Fibroblast of skin of abdomen (primary cell): ENCODE data around the gene SSH3.

Experiments used
- DNase-seq: peaks from one replicate; pipeline ENCODE4 v3.0.0-alpha.2; 2013

SSH3 gene

DNA sequence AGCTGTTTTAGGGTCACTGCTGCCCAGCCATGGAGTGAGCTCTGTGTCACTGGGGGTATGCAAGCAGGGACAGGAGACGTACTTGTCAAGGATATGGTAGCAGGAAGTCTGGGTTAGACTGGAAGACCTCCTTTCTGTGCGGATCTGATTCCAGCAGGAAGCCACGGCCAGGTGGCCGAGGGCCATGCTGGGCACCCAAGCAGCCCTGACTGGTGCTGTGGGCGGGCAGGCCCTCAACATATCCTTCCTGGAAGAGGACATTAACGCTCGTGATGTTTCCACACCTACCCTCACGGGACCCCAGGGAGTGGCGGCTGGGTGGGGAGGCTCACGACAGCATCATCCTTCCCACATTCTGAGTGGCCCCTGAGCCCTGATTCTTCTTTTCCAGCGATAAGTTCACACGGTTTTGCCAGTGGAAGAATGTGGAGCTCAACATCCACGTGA lies 23.0 kb upstream of the SSH3 start:
- DNase-seq: no peak

DNA sequence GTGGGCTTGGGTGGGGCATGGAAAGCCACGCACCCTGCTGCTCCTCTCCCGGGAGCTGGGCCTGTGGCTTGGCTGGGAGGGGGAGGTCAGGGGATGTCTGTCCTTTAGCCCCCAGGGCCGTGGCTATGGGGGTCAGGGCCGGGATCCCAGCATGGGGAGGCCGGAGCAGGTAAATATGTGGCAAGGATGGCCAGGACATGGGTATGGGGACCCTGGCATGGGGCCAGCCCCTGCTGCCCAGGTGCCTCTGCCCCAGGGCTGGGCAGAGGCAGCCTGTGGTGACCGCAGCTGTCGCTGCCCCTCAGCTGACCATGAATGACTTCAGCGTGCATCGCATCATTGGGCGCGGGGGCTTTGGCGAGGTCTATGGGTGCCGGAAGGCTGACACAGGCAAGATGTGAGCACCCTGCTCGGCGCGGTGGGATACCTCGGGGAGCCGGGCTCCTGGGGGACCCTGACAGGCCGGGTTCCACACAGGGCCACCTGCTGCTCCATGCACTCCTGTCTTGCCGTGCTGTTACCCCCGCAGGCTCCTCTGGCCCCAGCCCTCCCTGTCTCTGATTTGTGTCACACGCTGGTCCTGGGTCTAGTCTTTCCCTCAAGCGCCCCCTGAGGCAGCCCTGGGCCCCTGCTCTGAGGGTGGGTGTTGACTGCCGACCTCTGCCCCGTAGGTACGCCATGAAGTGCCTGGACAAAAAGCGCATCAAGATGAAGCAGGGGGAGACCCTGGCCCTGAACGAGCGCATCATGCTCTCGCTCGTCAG lies 22.4 kb upstream of the SSH3 start:
- no peak for DNase-seq

DNA sequence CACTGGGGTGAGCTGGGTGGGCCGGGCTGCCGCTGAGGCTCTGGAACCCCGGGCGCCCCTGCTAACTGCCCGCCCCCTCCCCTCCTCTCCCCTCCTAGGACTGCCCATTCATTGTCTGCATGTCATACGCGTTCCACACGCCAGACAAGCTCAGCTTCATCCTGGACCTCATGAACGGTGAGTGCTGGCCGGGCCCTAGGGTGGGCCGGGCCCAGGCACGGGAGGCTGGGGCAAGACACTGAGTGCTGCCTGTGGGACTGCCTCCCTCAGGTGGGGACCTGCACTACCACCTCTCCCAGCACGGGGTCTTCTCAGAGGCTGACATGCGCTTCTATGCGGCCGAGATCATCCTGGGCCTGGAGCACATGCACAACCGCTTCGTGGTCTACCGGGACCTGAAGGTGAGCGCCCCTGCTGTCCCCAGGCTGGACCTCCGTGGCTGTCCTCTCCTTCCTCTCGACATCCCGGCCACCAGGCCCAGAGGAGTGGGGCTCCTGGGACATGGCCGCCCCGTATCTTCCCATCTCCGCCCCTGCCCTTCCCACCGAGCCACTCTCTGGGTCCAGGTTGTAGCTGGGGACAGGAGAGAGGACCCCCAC lies 21.7 kb upstream of the SSH3 start:
- no peak for DNase-seq

DNA sequence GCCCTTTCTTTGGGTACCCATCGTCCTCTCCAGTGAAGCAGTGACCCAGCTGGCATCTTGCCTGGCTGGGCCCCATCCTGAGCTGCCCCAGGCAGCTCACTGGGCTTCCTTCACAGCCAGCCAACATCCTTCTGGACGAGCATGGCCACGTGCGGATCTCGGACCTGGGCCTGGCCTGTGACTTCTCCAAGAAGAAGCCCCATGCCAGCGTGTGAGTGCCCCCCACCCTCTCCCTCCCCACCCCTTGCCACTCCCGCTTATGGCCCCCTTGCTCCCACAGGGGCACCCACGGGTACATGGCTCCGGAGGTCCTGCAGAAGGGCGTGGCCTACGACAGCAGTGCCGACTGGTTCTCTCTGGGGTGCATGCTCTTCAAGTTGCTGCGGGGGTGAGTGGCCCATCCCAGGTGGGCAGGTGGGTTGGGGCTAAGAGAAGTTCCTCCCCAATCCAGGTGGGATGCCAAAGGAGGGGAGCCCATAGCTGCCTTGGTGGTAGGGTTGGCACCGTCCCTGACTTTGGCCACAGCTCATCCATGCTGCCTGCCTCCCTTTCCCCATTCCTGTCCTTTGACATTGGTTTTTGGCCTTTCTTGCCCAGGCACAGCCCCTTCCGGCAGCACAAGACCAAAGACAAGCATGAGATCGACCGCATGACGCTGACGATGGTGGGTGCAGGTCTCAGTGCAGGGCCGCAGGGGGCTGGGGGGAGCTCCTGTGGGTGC lies 21.0 kb upstream of the SSH3 start:
- DNase-seq: no peak

DNA sequence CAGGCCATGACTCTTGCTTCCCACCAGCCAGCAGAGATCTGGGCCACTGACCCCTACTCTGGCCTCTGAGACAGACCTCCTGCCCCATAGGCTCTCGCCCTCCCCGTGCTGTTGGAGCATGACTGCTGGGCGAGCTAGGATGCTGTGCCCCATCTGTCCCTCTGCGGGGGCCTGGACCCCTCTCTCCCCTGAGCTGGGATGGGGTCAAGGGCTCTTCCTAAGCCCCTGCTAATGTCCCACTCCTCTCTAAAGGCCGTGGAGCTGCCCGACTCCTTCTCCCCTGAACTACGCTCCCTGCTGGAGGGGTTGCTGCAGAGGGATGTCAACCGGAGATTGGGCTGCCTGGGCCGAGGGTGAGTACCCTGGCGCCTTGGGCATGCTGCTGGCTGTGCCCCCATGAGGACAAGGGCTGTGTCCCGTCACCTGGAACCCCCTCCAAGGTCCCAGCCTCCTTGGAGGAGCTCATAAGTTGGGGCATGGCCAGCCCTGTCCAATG lies 20.4 kb upstream of the SSH3 start:
- no peak for DNase-seq

DNA sequence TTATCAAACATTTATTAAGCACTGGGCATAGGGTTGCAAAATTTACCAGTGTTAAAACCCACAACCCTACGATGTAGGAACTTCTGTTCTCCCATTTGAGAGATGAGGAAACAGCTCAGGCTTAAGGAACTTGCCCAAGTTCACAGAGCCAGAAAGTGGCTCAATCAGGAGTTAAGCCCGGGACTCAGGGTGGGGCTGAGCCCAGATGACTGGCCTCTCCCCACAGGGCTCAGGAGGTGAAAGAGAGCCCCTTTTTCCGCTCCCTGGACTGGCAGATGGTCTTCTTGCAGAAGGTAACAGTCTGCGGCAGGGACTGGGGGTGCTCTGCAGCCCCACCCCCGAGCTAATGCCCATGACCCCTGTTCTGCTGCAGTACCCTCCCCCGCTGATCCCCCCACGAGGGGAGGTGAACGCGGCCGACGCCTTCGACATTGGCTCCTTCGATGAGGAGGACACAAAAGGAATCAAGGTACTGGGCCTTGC lies 19.8 kb upstream of the SSH3 start:
- DNase-seq: no peak

DNA sequence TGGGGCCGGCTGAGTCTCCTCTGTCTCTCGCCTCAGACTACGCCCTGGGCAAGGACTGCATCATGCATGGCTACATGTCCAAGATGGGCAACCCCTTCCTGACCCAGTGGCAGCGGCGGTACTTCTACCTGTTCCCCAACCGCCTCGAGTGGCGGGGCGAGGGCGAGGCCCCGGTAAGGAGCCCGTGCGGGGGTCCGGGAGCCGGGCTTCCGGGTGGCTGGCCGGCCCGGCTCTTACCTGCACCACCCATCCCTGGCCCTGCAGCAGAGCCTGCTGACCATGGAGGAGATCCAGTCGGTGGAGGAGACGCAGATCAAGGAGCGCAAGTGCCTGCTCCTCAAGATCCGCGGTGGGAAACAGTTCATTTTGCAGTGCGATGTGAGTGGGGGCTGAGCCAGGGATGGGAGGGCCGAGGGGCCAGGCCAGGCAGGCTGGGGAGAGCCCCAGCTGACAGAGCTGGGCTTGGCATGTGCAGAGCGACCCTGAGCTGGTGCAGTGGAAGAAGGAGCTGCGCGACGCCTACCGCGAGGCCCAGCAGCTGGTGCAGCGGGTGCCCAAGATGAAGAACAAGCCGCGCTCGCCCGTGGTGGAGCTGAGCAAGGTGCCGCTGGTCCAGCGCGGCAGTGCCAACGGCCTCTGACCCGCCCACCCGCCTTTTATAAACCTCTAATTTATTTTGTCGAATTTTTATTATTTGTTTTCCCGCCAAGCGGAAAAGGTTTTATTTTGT lies 18.4 kb upstream of the SSH3 start:
- DNase-seq: no peak

DNA sequence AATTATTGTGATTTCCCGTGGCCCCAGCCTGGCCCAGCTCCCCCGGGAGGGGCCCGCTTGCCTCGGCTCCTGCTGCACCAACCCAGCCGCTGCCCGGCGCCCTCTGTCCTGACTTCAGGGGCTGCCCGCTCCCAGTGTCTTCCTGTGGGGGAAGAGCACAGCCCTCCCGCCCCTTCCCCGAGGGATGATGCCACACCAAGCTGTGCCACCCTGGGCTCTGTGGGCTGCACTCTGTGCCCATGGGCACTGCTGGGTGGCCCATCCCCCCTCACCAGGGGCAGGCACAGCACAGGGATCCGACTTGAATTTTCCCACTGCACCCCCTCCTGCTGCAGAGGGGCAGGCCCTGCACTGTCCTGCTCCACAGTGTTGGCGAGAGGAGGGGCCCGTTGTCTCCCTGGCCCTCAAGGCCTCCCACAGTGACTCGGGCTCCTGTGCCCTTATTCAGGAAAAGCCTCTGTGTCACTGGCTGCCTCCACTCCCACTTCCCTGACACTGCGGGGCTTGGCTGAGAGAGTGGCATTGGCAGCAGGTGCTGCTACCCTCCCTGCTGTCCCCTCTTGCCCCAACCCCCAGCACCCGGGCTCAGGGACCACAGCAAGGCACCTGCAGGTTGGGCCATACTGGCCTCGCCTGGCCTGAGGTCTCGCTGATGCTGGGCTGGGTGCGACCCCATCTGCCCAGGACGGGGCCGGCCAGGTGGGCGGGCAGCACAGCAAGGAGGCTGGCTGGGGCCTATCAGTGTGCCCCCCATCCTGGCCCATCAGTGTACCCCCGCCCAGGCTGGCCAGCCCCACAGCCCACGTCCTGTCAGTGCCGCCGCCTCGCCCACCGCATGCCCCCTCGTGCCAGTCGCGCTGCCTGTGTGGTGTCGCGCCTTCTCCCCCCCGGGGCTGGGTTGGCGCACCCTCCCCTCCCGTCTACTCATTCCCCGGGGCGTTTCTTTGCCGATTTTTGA lies 17.5 kb upstream of the SSH3 start:
- no peak for DNase-seq

DNA sequence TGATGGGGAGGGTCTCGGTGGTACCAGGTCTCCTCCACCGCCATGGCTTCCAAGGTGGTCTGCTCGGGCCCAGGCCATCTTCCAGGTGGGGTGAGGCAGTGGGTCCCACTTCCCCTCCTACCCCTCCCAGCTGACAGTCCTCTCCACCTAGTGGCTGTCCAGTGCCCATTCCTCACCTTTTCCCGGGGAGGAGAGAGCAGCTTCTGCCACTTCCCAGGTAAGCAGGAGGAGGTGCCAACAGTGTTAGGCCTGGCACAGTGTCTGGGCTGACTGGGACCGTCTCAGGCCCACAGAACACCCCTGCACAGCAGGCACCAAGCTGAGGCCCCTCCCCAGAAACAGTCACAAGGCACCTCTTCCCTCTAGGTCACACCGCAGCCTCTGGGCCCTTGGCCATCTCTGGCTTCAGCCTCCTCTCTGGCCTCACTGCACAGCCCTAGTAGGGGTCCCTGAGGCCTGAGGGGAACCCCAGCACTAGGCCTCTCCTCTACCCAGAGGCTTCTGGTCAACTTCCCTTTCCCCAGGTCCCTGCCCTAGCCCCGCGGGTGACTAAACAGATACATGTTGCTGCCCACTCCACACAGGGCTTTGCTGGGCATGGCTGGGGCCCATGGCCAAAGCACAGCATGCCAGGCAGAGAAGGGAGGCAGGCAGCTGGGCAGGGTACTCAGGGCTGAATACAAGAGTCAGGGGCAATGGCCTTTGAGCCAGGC lies 16.6 kb upstream of the SSH3 start:
- DNase-seq: no peak

DNA sequence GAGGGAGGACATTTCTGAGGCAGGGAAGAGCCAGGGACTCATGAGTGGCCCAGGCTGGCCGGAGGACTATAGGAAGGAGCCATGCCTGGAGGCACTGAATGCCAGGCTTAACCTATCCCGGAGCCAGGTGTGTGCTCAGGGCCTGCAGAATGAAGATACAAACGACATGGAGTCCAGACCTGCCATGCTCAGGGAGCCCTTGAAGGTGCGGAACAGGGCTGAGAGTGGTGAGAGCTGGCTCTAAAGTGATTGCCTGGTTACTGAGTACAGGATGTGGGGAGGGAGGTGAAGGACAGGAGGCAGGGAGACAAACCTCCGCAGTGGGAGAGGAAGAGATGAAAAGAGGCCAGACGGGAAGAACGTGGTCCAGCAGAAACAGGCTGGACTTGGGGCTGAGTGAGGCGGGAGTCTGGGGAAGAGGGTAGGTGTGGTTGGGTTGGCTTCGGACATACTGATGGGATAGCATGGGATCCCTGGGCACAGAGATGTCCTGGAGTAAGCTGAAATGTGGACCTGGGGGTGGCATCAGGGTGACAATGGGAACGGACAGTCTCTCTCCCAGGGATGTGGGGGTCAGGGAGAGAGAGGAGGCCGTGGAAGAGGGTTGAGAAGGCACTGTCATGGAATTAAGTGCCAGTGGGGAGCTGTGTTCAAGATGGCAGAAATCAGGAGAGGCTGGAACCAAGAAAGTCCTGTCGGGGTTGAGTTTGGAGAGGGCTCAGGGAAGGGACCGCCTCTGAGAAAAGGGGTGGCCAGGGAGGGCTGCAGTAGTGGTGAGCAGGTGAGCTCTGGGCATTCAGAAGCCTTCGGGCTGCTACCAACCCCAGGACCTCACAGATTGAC lies 15.8 kb upstream of the SSH3 start:
- no peak for DNase-seq

DNA sequence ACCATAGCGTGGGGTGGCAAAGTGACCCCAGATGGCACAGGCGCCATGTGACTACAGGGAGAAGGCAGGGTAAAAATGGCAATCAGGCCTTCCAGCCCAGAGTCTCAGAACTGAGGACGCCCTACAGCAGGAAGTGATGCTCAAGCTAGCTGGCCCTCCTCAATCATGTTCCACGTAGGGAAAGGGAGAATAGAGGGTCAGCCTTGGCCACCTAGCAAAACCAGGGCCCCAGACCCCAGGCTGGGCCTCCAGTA lies 15.2 kb upstream of the SSH3 start:
- no peak for DNase-seq

DNA sequence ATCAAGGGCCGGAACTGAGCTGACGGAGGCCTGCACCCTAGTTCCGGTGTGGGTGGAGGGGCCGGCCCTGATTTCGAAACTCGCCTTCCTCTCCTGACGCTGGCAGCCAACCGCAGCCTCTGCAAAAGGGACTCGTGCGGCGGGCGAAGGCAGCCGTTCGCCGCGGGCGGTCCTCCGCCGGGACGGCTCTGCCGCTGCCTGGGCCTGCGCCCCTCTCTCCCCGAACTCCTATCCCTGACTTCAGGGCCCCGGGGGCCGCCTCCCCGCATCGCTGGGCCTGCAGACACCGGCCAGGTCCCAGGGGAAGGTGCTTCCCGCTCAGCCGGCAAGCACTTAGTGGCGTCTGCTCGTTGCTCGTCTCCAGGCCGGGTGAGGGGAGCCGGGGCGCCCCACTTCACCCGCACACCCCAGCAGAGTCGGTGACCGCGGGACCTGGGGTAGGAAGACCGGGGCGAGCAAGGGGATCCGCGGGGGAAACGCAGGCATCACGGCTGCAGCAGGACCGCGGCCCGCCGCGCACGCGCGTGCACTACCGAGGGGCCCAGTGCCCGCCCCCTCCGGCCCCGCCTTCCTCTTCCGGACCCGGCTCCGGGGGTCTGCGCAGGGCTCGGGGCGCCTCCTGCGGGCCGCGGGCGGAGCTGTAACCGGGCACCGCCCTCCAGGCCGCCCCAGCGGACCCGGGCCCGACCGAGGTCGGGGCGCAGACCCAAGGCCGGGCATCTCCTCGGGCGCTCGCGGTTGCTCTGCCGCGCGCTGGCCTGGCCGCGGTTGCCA lies 14.7 kb upstream of the SSH3 start:
- peak; percentile 87 for DNase-seq

DNA sequence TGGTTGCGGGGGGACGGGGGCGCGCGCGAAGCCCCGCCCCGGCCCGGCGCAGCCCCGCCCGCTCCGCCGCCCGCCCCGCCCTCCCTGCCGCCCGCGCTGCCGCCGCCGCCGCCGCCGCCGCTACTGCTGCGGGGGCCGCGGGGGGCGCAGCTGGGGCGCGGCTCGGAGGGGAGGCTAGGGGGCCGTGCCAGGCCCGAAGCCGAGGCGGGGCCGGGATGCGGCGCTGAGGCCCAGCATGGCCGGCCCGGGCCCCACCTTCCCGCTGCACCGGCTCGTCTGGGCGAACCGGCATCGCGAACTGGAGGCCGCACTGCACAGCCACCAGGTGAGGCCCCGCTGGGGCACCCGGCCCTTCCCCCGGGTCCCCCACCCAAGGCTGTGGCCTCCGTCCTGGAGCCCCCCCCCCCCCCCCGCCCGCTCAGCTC lies 14.1 kb upstream of the SSH3 start, which contains the start of gene ANKRD13D:
Gene ANKRD13D (plus strand): TSS at position 78 of the 425 bp plus-strand sequence. CDS start 158 bp downstream, at position 236.
- DNase-seq: no peak

DNA sequence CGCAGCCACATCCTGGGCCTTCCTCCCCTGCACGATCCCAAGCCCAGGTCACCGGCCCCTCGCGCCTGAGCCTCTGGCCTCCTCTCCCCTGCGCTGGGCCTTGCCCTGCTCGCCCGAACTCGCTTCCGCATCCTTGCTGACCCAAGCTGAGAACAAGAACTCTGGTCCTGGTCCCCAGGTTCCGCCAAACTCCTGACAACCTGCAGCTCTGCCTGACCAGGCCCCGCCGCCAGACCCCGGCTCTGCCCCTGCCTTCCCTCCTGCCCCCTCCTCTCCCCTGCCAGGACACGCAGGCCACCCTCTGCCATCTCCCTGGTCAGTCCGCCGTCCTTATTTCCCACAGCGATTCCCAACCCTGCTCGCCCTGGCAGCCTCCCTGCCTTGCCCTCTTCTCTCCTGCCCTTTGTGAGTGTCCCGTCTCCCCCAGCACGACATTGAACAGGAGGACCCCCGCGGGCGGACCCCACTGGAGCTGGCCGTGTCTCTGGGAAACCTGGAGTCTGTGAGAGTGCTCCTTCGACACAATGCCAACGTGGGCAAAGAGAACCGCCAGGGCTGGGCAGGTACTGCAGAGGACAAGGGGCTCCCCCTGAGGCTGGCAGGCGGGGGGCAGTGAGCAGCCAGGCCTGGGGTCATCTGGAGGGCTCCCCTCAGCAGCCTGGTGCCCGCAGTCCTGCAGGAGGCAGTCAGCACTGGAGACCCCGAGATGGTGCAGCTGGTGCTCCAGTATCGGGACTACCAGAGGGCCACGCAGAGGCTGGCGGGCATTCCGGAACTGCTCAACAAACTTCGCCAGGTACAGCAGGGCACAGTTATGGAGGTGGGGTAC lies 13.5 kb upstream of the SSH3 start:
- DNase-seq: no peak

DNA sequence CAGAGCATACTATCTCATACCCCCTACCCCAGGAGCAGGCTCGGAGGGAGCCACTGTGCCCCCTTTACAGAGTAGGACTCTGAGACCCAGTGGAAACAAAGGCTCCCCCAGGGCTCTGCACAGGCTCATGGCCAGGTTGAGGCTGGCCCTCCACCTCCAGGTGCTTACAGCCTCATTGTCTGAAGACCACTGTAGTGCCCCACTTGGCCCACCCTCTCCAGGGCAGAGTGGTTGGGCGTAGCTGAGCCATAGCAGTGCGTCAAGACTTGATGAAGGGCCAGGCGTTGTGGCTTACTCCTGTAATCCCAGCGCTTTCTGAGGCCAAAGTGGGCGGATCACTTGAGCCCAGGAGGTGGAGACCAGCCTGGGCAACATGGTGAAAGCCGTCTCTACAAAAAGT lies 12.5 kb upstream of the SSH3 start:
- no peak for DNase-seq

DNA sequence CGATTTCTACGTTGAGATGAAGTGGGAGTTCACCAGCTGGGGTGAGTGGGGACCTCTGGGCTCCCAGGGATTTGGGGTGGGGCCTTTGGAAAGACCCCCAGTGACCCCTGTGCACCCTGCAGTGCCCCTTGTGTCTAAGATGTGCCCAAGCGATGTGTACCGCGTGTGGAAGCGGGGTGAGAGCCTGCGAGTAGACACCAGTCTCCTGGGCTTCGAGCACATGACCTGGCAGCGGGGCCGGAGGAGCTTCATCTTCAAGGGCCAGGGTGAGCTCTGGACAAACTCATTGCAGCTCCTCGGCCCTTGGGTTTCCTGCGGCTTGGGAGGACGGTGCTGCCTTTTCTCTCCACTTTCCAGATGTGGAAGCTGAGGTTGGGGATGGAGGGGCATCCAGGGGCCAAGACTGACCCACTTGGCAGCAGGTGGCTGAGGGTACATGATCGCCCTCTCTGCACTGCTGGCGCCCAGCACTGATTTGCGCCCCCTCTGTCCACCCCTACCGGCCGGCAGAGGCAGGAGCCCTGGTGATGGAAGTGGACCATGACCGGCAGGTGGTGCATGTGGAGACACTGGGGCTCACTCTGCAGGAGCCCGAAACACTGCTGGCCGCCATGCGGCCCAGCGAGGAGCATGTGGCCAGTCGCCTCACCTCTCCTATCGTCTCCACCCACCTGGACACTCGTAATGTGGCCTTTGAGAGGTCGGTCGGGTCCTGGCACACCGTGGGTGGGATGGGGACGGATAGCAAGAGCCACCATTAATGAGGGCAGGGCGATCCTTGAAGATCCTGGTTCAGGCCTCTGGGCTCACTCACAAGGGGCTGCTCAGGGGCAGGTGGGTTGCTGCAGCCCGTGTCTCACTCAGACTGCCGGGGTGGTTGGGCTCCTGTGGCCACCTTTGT lies 11.6 kb upstream of the SSH3 start:
- no peak for DNase-seq

DNA sequence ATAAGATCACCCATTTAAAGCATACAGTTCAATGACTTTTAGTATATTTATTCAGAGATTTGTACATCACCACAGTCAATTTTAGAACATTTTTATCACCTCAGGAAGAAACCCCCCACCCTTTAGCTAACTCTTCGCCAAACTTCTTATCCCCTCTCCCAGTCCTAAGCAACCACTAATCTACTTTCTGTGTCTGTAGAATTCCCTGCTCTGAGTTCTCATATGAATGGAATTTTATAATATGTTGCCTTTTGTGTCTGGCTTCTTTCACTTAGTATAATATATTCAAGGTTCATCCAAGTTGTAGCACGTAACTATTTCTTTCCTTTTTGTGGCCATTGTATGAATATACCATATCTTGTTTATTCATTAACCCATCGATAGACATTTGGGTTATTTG lies 10.7 kb upstream of the SSH3 start:
- DNase-seq: no peak
